Measurements from ENCODE around the gene KRT17.
A peak's percentile ranks its signal among the peaks of the same experiment; 100 is the strongest.
"Not testable (repeated sequence)": the region's sequence is repeated elsewhere in the genome, so short reads cannot be mapped to it uniquely, and the experiment has no call there.

The KRT17 gene

GRCh38 chr17:41606930-41607329 lies 17.4 kb downstream of the KRT17 start:
- WGBS (ENCODE audit: extremely low coverage, insufficient coverage, insufficient read length) = no CpG with 5 or more reads among the region's 4 CpGs
- H3K4me1 ChIP-seq (ENCODE audit: control insufficient read depth in 1 of 2, insufficient read depth in 2 of 2, low read length in 2 of 2); H3K14ac ChIP-seq (ENCODE audit: low read length); DNase-seq; H3K18ac ChIP-seq (ENCODE audit: low read length); H3K9ac ChIP-seq (ENCODE audit: low read length); H4K91ac ChIP-seq (ENCODE audit: low read depth, low read length); H3K4me3 ChIP-seq (ENCODE audit: low read depth, low read length); H3K79me2 ChIP-seq (ENCODE audit: control insufficient read depth, insufficient read depth, low read length, poor library complexity); H3K27me3 ChIP-seq (ENCODE audit: insufficient read depth, low read length); H3K79me1 ChIP-seq (ENCODE audit: low read length); H2BK12ac ChIP-seq (ENCODE audit: low read length); H3K9me3 ChIP-seq (ENCODE audit: insufficient read depth, low read depth, low read length); H3K4ac ChIP-seq (ENCODE audit: low read depth, low read length); H3K23ac ChIP-seq (ENCODE audit: low read length); H3K36me3 ChIP-seq (ENCODE audit: control insufficient read depth in 1 of 2, insufficient read depth in 2 of 2, low read length in 2 of 2); H4K8ac ChIP-seq (ENCODE audit: low read depth, low read length); H2BK5ac ChIP-seq (ENCODE audit: low read depth, low read length, poor library complexity); H2AK5ac ChIP-seq (ENCODE audit: low read length); H2BK120ac ChIP-seq (ENCODE audit: insufficient read depth, low read length, poor library complexity); H2AFZ ChIP-seq (ENCODE audit: insufficient read depth, low read length, poor library complexity); H4K12ac ChIP-seq (ENCODE audit: low read depth, low read length); H3K4me2 ChIP-seq (ENCODE audit: low read length); H3K27ac ChIP-seq (ENCODE audit: low read depth, low read length): not testable (repeated sequence)

- DNase-seq = no peak
- H3K18ac ChIP-seq (ENCODE audit: low read length) = no peak overlapping the region
- H3K4ac ChIP-seq (ENCODE audit: low read depth, low read length) = no peak overlapping the region
- no peak overlapping the region for H3K14ac ChIP-seq (ENCODE audit: low read length)
- no peaks in the 10 kb centered on the region for H3K27me3 ChIP-seq (ENCODE audit: insufficient read depth, low read length)
- no peak overlapping the region for H2AFZ ChIP-seq (ENCODE audit: insufficient read depth, low read length, poor library complexity)
- no peaks in the 10 kb centered on the region for H3K79me1 ChIP-seq (ENCODE audit: low read length)
- no peak overlapping the region for H3K9ac ChIP-seq (ENCODE audit: low read length)
- no peak overlapping the region for H4K12ac ChIP-seq (ENCODE audit: low read depth, low read length)
- H4K8ac ChIP-seq (ENCODE audit: low read depth, low read length) = no peak overlapping the region
- no peaks in the 10 kb centered on the region for H3K36me3 ChIP-seq (ENCODE audit: control insufficient read depth in 1 of 2, insufficient read depth in 2 of 2, low read length in 2 of 2)
- WGBS (ENCODE audit: extremely low coverage, insufficient coverage, insufficient read length) = no CpG with 5 or more reads among the region's 2 CpGs
- no peaks in the 10 kb centered on the region for H3K79me2 ChIP-seq (ENCODE audit: control insufficient read depth, insufficient read depth, low read length, poor library complexity)
- H2BK120ac ChIP-seq (ENCODE audit: insufficient read depth, low read length, poor library complexity) = no peak overlapping the region
- H3K9me3 ChIP-seq (ENCODE audit: insufficient read depth, low read depth, low read length) = peaks cover 3% of the 10 kb centered on the region
- H2BK5ac ChIP-seq (ENCODE audit: low read depth, low read length, poor library complexity) = no peak overlapping the region
- no peak overlapping the region for H2AK5ac ChIP-seq (ENCODE audit: low read length)
- H2BK12ac ChIP-seq (ENCODE audit: low read length) = no peak overlapping the region
- no peaks in the 10 kb centered on the region for H3K4me1 ChIP-seq (ENCODE audit: control insufficient read depth in 1 of 2, insufficient read depth in 2 of 2, low read length in 2 of 2)
- no peak overlapping the region for H3K23ac ChIP-seq (ENCODE audit: low read length)
- no peak overlapping the region for H3K27ac ChIP-seq (ENCODE audit: low read depth, low read length)
- no peak overlapping the region for H4K91ac ChIP-seq (ENCODE audit: low read depth, low read length)
- no peak overlapping the region for H3K4me2 ChIP-seq (ENCODE audit: low read length)
- H3K4me3 ChIP-seq (ENCODE audit: low read depth, low read length) = no peak overlapping the region
These were observed 21.9 kb downstream of the KRT17 start for GRCh38 chr17:41602524-41602923.

DNA sequence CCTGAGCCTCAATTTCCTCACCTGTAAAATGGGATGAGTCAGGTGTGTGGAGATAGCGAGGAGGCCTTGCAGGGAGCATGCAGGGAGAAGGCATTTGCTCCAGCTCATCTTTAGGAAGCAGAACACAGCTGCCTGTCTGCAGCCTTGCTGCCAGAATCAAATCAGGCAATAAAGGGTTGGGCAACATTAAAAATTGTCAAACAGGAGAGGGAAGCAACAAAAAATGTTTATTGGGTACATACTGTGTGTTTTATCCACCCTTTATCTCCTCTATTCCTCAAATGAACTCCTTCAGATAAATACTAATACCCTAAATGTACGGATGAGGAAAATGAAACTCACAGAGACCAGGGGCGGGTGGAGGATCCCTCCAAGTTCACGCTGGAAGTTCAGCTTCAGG lies 24.1 kb downstream of the KRT17 start:
- Histone ChIP-seq H3K9me3 (ENCODE audit: insufficient read depth, low read depth, low read length) (peaks cover 3% of the 10 kb centered on the region), H3K4ac (ENCODE audit: low read depth, low read length) (no peak overlapping the region), H2BK5ac (ENCODE audit: low read depth, low read length, poor library complexity) (no peak overlapping the region), H2BK12ac (ENCODE audit: low read length) (no peak overlapping the region), H3K27me3 (ENCODE audit: insufficient read depth, low read length) (no peaks in the 10 kb centered on the region), H2AK5ac (ENCODE audit: low read length) (no peak overlapping the region), H3K9ac (ENCODE audit: low read length) (peak overlapping the region; percentile 33), H3K4me1 (ENCODE audit: control insufficient read depth in 1 of 2, insufficient read depth in 2 of 2, low read length in 2 of 2) (no peaks in the 10 kb centered on the region), H2AFZ (ENCODE audit: insufficient read depth, low read length, poor library complexity) (no peak overlapping the region), H3K14ac (ENCODE audit: low read length) (no peak overlapping the region), H4K8ac (ENCODE audit: low read depth, low read length) (no peak overlapping the region), H3K79me2 (ENCODE audit: control insufficient read depth, insufficient read depth, low read length, poor library complexity) (no peaks in the 10 kb centered on the region), H3K27ac (ENCODE audit: low read depth, low read length) (no peak overlapping the region), H4K12ac (ENCODE audit: low read depth, low read length) (no peak overlapping the region), H3K36me3 (ENCODE audit: control insufficient read depth in 1 of 2, insufficient read depth in 2 of 2, low read length in 2 of 2) (no peaks in the 10 kb centered on the region), H3K4me2 (ENCODE audit: low read length) (no peak overlapping the region), H2BK120ac (ENCODE audit: insufficient read depth, low read length, poor library complexity) (no peak overlapping the region), H3K23ac (ENCODE audit: low read length) (no peak overlapping the region), H3K18ac (ENCODE audit: low read length) (no peak overlapping the region), H4K91ac (ENCODE audit: low read depth, low read length) (no peak overlapping the region), H3K79me1 (ENCODE audit: low read length) (no peaks in the 10 kb centered on the region), H3K4me3 (ENCODE audit: low read depth, low read length) (no peak overlapping the region)
- no peak for DNase-seq
- WGBS (ENCODE audit: extremely low coverage, insufficient coverage, insufficient read length) = no CpG with 5 or more reads among the region's 4 CpGs

GRCh38 chr17:41599680-41600079 lies 24.7 kb downstream of the KRT17 start:
- Histone ChIP-seq H2AK5ac (ENCODE audit: low read length) (no peak overlapping the region), H2BK5ac (ENCODE audit: low read depth, low read length, poor library complexity) (no peak overlapping the region), H2AFZ (ENCODE audit: insufficient read depth, low read length, poor library complexity) (no peak overlapping the region), H3K27me3 (ENCODE audit: insufficient read depth, low read length) (no peaks in the 10 kb centered on the region), H3K79me2 (ENCODE audit: control insufficient read depth, insufficient read depth, low read length, poor library complexity) (no peaks in the 10 kb centered on the region), H3K79me1 (ENCODE audit: low read length) (no peaks in the 10 kb centered on the region), H3K36me3 (ENCODE audit: control insufficient read depth in 1 of 2, insufficient read depth in 2 of 2, low read length in 2 of 2) (no peaks in the 10 kb centered on the region), H3K9me3 (ENCODE audit: insufficient read depth, low read depth, low read length) (peaks cover 3% of the 10 kb centered on the region), H3K18ac (ENCODE audit: low read length) (no peak overlapping the region), H3K23ac (ENCODE audit: low read length) (no peak overlapping the region), H3K27ac (ENCODE audit: low read depth, low read length) (no peak overlapping the region), H3K4ac (ENCODE audit: low read depth, low read length) (no peak overlapping the region), H3K9ac (ENCODE audit: low read length) (no peak overlapping the region), H4K12ac (ENCODE audit: low read depth, low read length) (no peak overlapping the region), H3K4me2 (ENCODE audit: low read length) (no peak overlapping the region), H3K4me1 (ENCODE audit: control insufficient read depth in 1 of 2, insufficient read depth in 2 of 2, low read length in 2 of 2) (no peaks in the 10 kb centered on the region), H3K14ac (ENCODE audit: low read length) (no peak overlapping the region), H3K4me3 (ENCODE audit: low read depth, low read length) (no peak overlapping the region), H4K91ac (ENCODE audit: low read depth, low read length) (no peak overlapping the region), H2BK120ac (ENCODE audit: insufficient read depth, low read length, poor library complexity) (no peak overlapping the region), H2BK12ac (ENCODE audit: low read length) (no peak overlapping the region), H4K8ac (ENCODE audit: low read depth, low read length) (no peak overlapping the region)
- WGBS (ENCODE audit: extremely low coverage, insufficient coverage, insufficient read length) = no CpG with 5 or more reads among the region's 1 CpG
- no peak for DNase-seq
